Stimulated activated CD8-positive, alpha-beta memory T cell treated with anti-CD3 and anti-CD28 coated beads, Interleukin-4, amount 100 ng/mL, for 4 hours (primary cell): ENCODE data around the gene DNAJB6.

Experiments used
- DNase-seq, 2 donors: peaks; one replicate each; pipeline ENCODE4 v3.0.0-alpha.2; 2020; ENCODE audit warnings: low read depth in 2 of 2, low spot score in 1 of 2

Gene DNAJB6

DNA sequence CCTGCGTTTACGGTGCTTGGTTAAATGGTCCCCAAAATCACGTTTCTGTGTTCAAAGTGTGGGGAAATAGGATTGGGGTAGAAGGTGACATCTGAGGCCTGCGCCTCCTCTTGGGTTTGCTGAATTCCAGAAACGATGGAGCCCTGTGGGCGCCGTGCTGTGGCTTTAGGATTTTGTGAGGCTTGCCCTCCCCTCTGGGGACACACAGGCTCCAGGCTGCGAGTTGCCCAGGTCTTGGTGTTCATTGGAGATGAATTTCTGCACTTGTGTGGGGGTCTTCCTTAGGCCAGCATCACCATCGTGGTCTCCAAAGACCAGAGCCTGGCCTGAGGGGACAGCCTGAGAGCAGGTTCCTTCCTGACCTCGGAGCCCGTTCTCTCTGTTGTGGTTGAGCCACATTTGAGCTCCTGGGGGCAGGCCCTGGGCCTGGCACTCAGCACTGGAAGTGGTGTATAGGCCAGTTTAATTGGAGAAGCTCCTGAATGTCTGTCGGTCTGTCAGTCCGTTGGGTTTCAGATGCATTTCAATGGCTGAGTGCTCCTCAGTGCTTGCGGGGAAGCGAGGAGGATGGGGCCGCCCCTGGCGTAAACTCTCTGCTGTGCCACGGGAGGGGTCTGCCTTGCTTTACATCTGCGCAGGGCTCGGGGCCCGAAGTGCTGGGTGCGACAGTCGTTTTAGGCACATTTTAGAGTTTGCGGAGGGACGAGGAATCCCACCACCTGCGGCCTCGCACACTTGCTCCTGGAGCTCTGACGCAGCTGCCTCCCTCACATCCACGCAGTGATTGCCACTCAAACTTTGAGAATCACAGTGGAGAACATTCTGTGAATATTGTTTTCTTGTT is 71.7 kb downstream of the DNAJB6 start:
- DNase-seq: no peak

GRCh38 chr7:157409149-157409752 is 72.4 kb downstream of the DNAJB6 start:
- no peak for DNase-seq

DNA sequence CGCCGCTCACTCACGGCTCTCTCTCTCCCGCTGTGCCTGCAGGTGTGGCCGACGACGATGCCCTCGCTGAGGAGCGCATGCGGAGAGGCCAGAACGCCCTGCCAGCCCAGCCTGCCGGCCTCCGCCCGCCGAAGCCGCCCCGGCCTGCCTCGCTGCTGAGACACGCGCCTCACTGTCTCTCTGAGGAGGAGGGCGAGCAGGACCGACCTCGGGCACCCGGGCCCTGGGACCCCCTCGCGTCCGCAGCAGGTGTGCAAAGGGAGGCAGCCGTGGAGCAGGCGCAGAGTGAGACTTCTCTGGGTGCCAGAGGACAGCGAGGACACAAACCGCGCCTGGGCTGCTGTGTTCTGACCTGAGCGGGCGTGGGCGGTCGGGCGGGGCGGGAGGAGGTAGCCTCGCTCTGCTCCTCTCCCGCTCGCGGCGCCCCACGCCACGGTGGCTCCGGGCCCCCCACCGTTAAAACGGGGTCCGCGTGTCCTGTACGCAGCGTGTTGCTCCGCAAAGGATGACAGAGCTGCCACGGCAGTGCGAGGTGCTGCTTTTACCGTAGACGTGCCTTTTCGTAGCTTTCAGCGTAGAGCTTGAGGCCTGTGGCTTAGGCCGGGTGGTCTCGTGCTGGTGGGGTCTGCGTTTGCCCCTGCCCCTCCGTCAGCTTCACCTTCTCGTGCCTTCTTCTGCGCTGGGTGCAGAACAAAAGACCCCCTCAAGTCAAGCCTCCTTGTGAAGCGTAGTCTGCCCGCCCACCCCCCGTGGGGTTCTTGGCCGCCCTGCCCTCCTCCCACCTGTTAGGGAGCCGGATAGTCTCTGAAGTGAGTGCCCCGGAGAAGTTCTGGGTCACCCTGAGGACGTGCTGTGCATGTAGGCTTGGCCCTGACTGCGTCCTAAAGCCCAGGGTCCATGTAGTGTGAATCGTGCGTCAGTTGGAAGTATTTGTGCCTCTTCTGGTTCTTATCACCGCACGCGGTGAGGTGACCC is 73.2 kb downstream of the DNAJB6 start:
- no peak for DNase-seq

GRCh38 chr7:157410831-157411556 is 74.2 kb downstream of the DNAJB6 start:
- no peak for DNase-seq

DNA sequence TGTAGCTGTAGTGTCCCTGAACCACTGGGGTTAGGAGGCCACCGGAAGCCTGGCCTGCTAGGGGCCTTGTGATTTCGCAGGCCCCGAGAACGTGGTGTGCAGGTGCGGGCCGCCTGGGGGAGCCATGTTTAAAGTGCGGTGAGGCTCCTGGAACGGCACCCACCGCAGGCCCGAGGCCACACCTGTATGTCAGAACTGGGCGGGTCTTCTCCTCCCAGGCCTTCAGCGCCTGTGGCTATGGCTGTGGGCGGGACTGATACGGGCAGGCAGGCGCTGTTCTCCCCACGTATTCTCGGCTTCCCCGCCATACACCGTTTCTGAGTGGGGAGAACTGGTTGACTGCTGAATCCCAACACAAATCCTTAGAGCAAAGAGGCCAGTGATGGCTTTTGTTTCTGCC is 74.8 kb downstream of the DNAJB6 start:
- DNase-seq: peak in 1 of 2 donors; percentile 21

DNA sequence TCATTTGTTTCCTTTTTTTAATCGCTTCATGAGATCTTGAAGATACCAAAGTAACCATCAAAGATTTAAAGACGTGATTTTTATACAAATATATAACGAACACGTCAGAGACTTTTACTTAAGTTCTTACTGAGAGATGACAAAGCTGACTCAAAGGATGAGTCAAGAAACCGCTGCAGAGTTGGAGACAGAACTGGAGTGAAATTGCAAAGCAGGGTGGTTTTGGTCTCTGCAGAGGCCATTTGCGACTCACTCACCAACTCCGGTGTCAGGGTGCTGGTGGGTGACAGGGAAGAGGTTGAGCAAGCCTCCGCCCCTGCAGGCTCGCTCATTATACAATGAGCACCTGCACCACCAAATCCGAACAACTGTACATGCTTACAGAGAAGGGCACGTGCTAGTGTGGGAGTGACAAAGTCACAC is 75.2 kb downstream of the DNAJB6 start:
- peak in 1 of 2 donors; percentile 17 for DNase-seq

- DNase-seq: no peak
Measured at GRCh38 chr7:157412491-157413180, 75.8 kb downstream of the DNAJB6 start.

DNA sequence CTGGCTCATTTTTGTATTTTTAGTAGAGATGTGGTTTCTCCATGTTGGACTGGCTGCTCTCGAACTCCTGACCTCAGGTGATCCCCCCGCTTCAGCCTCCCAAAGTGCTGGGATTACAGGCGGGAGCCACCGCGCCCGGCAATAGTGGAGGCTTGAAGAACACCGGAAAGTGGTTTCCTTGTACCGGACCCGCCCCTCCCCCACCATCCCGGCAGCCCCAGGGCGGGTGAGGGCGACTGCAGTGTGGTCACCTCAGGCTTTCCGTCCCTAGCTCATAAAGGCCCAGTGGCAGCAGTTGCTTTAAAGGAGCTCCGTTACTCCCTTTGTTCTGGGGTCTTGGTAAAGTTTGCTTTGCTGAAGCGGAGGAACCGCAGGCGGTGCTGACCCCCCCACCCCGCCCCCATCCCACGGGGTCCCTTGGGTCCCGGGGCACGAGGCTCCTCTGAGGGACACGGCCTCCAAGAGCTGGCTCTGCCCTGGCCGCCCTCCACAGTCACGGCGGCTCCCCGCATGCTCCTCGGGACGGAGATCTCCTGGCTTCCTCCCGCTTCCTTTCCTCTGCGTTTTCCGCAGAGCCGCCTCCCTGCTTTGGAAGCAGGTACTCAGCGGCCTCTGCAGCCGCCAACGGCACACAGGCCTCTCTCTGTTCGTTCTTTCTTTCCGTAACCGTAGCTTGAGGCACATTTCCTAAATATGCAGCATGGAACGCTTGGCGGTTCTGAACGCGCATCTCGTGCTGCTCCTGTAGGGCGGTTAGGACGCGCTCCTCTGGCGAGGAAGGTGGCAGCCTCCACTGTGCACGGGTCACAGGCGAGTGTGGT is 77.3 kb downstream of the DNAJB6 start:
- no peak for DNase-seq

GRCh38 chr7:157414702-157415096 is 77.9 kb downstream of the DNAJB6 start:
- DNase-seq: no peak

- DNase-seq: no peak
Measured at GRCh38 chr7:157415486-157415885, 78.7 kb downstream of the DNAJB6 start.

- DNase-seq: no peak
Measured at GRCh38 chr7:157416011-157416410, 79.2 kb downstream of the DNAJB6 start.

GRCh38 chr7:157418204-157419034 is 81.6 kb downstream of the DNAJB6 start:
- DNase-seq: no peak

DNA sequence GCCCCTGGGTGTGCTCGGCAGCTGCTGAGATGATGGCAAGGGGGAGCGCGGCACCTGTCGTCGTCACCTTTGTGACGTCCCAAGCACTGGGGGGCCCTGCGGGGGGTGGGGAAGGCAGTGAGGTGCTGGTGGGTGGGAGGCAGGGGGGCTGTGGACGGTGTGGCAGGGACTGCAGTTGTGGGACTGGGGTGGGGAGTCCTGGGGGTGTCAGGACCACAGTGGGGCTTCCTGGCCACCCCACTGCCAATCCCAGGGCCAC is 82.2 kb downstream of the DNAJB6 start:
- DNase-seq: no peak

DNA sequence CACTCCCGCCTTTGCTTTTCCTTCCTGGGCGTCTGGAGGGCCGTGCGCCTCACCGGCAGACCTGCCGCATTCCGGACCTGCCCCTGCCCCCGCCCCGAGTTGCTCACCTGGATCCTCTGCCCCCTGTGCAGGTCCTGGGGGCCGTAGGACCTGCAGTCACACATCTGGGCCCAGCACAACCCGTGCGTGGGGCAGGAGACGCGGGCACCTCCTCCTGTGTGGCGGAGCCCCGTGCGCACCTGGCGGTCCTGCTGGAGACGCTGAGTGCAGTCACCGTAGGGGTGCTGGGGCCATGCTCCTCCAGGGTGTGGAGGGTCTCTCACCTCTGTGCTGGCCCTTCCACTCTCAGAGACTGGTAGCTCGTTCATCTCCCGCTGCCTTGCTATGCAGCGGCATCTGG is 85.5 kb downstream of the DNAJB6 start:
- no peak for DNase-seq

GRCh38 chr7:157423348-157423747 is 86.5 kb downstream of the DNAJB6 start:
- DNase-seq: no peak

GRCh38 chr7:157423886-157424565 is 87.2 kb downstream of the DNAJB6 start:
- no peak for DNase-seq

DNA sequence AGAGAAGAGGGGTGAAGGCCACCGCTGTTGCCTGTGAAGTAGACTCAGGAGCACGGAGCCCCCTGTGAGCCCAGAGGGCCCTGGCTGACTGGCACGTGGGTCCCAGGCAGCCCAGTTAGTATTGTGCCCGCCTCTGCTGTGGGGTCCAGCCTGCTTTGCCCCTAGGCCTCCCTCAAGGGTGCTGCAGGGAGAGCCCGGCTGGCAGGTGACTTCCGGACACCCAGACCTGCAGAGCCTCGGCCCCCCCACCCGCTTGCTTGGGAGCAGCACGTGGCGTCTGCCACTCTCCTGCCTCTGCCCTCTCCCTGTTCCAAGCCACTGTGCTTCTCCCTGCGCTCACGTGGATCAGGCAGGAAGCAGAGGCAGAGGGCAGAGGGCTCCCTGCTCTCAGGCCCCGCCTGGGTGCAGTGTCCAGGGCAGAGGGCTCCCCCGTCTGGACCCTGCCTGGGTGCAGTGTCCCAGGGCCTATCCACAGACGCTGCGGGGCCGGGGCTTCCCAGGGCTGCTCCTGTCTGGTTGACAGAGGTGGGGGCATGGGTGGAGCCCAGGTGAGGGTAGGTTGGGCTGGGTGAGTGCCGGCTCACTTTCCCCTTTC is 88.4 kb downstream of the DNAJB6 start:
- no peak for DNase-seq

DNA sequence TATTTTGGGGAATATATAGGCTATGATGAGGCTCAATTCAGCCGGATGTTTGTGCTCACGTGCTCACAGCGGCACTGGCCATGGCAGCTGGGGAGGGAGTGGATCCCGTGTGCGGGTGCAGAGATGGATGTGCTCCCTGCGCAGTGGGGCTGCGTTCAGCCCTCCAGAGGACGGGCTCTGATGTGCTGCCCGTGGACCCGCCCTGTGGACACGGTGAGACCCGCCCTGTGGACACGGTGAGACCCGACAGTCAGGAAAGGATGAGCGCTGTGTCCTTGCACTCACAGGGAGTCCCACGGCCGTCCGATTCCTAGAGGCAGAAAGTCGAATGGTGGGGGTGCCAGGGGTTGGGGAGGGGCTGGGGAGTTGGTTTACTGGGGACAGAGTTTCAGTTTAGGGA is 89.0 kb downstream of the DNAJB6 start:
- DNase-seq: no peak
